Gastrocnemius medialis (tissue), 4 donors: ENCODE results near the gene ITIH4.

Experiments
- CTCF ChIP-seq, 5 experiments: fragments of 450-650 bp in 3 of 5; fragments of 200-600 bp in 2 of 5; sonication (generic) in 2 of 5; IDR thresholded peaks in 4 of 5; conservative IDR thresholded peaks in 1 of 5; 1 replicate in 4 of 5; 2 replicates in 1 of 5; pipeline ENCODE4 v1.5.1; 2016 to 2019; ENCODE audit warnings: antibody characterized with exemption in 5 of 5, mild to moderate bottlenecking in 3 of 5, moderate library complexity in 3 of 5
- POLR2A ChIP-seq, 2 donors: fragments of 450-650 bp; IDR thresholded peaks; one replicate each; pipeline ENCODE4 v1.6.1; 2017; ENCODE audit warnings: antibody characterized with exemption in 2 of 2, mild to moderate bottlenecking in 2 of 2, moderate library complexity in 2 of 2

- TF ChIP-seq CTCF (IDR thresholded peaks at IDR 0.05 in 4 of 5, conservative IDR thresholded peaks at IDR 0.05 in 1 of 5): no peak
- TF ChIP-seq POLR2A (IDR thresholded peaks at IDR 0.05): no peak
Observed at GRCh38 chr3:52871761-52872160, 41.3 kb upstream of the ITIH4 start.
